Measurements from ENCODE around the gene PRR5L.

- no peak for TF ChIP-seq GATA2 (IDR thresholded peaks at IDR 0.05; ENCODE audit: low read depth, low read length)
- TF ChIP-seq GATA3 (IDR thresholded peaks at IDR 0.05; ENCODE audit: low read depth, low read length): no peak
These were observed 37.8 kb downstream of the PRR5L start for GRCh38 chr11:36333897-36334296.
